Epithelial cell of alveolus of lung (primary cell): ENCODE data around the gene FGF5. TPM values are rescaled to one million over a fixed set of nuclear protein-coding genes. Genes with fewer than 3 reads are reported as not detected.

Experiments
- total RNA-seq: library from RNA; depleted of rRNA; stranded (reverse); fragments of >200 nt; gene quantifications from 2 replicates; pipeline ENCODE4 v1.2.1, GENCODE V29; 2015

FGF5 gene
- 3.1 and 3.4 TPM in 2 replicates for total RNA-seq

GRCh38 chr4:80266253-80266901 lies at the start of gene FGF5:
Gene FGF5, plus strand, starts transcription at chr4:80266664. Its CDS starts 161 bp downstream, at chr4:80266825.

GRCh38 chr4:80335554-80336358 lies 69.3 kb downstream of the FGF5 start, which contains the start of gene CFAP299:
Gene CFAP299, plus strand, starts transcription at chr4:80335730.

Other genes starting within 250 kb of the FGF5 start
- 69.7 and 93.1 TPM in 2 replicates for gene ANTXR2, start 193.4 kb upstream of the FGF5 start, total RNA-seq
- 1.3 and 11.9 TPM in 2 replicates for gene PRDM8, start 69.2 kb upstream of the FGF5 start, total RNA-seq
- 0.08 TPM in 1 of 2 replicates, not detected in the other for gene CFAP299, start 69.1 kb downstream of the FGF5 start, total RNA-seq